GM21723 (cell line): Measurements from ENCODE around the gene ZC3HAV1L.
"Not testable (repeated sequence)": the region's sequence is repeated elsewhere in the genome, so short reads cannot be mapped to it uniquely, and the experiment has no call there.

Experiments
- ATAC-seq: cut with Tn5 transposase; IDR thresholded peaks from one replicate; pipeline ENCODE4 v1.9.1; 2021; ENCODE audit warnings: mild to moderate bottlenecking, moderate library complexity; ENCODE audit not compliant: unreplicated experiment

Gene ZC3HAV1L

DNA sequence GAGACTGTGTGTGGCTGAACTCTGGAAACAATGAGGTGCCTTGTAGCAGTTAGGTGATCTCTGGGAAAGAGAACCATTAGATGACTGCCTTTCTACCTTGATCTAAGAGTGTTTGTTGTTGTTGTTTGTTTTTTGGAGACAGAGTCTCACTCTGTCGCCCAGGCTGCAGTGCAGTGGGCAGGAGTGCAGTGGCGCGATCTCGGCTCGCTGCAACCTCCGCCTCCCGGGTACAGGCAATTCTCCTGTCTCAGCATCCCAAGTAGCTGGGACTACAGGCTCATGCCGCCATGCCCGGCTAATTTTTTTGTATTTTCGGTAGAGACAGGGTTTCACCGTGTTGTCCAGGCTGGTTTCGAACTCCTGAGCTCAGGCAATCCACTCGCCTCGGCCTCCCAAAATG lies 18.8 kb upstream of the ZC3HAV1L start:
- not testable (repeated sequence) for ATAC-seq

- no peak for ATAC-seq
Observed at GRCh38 chr7:139054101-139054500, 18.3 kb upstream of the ZC3HAV1L start.

DNA sequence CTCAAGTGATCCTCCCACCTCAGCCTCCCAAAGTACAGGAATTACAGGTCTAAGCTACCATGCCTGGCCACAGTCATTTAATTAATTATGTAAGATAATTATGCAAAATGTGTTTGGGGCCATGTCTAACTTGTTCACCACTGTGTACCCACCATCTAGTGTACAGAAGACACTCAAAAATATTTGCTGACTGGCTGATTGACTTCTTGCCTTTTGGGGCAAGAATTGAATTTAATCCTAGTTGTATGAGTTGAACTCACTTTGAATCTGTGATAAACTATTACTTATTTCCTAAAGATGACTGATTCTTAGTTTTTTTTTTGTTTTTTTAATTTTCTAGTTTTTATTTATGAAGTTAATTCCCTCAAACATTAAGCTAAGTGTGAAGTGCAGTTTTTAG lies 15.8 kb upstream of the ZC3HAV1L start:
- ATAC-seq, result no peak

GRCh38 chr7:139049936-139050335 lies 14.1 kb upstream of the ZC3HAV1L start:
- ATAC-seq, result no peak

DNA sequence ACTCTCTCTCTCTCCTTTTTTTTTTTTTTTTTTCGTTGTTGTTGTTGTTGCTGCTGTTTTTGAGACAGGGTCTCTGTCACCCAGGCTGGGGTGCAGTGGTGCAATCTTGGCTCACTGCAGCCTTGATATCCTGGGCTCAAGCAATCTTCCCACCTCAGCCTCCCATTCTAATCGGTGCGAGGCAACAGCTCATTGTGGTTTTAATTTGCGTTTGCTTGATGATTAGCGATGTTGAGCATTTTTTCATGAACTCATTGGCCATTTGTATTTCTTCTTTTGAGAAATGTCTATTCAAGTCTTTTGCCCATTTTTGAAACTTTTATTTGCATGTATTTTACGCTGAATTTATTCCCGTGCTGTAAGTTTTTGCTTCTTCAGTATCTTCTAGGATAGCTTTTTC lies 13.3 kb upstream of the ZC3HAV1L start:
- ATAC-seq, result no peak

DNA sequence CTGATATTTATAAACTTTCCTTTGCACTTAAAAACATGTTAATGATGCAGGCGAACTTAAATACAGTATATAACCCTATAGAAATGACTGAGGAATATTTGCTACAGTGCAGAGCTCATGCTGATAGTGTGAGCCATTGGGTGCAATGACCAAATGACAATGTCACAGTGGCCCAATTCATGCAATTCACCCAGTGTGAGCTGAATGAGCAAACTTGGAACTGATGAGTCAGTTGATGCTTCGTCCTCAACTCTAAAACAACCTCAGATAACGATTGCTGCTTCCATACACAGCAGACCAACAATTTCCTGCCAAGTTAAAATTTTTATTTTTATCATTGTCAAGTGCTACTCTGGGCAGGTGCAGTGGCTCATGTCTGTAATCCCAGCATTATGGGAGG lies 12.1 kb upstream of the ZC3HAV1L start:
- no peak for ATAC-seq

GRCh38 chr7:139046143-139046542 lies 10.3 kb upstream of the ZC3HAV1L start:
- ATAC-seq, result no peak

DNA sequence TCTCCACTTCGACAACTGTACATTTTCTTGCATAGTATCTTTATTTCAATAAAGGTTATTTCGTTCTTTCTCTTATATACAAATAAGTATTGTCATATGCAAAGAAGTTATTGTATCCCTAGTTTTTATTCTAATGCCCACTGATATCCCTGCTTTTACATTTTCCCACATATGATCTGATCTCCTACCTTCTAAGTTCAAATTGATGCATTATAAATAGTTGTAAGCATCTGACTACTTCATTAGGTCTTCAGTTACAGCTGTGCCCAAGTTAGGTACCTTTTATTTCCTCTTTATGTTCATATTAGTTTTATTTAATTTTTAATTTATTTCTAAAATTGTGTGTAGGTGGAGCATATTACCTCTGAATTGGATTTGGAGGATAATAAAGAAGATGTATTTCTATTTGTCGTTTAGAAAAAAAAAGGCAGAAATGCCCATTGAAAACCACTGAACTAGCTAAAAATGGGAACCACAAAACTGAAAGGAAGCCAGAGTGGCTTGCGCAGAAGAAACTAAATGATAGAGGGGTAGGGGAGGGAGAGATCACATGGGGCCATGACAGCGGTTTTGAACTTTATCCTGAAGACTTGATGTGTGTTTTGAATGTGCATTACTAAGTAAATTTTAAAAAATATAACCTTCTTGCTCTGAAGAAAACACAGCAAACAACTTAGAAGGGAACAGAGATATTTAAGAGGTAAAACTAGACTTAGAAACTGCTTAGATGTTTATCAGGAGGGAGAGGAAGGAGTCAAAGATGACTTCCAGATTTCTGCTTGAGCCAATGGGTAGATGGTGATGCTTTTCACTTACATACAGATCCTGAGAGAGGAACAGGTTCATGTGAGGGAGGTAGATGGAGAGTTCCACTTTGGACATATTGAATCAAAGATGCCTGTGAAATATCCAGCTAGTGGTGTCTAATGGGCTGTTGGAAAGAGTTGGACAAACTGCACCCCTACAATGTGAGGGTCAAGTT lies 9.3 kb upstream of the ZC3HAV1L start:
- peak; percentile 54 for ATAC-seq

- peak; percentile 53 for ATAC-seq
Observed at GRCh38 chr7:139043823-139044812, 8.3 kb upstream of the ZC3HAV1L start.

- ATAC-seq, result no peak
Observed at GRCh38 chr7:139041378-139042085, 5.7 kb upstream of the ZC3HAV1L start.

GRCh38 chr7:139038691-139039090 lies 2.8 kb upstream of the ZC3HAV1L start:
- ATAC-seq, result no peak

DNA sequence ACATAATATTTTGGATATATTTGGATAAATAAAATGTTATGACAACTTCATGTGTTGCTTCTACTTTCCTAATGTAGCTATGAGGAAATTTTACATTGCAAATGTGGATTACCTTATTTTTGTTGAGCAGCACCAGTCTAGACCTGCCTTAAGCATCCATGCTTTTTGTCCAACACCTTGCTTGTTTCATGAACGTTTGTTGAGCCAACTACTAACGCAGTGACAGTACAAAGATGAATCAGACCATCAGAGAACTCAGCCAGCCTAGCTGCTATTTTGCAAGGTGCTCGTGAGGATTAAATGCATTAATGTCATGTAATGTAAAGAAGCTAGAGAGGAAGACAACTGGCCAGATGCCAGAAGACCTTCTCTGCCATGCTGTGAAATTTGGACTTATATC lies 1.1 kb upstream of the ZC3HAV1L start:
- ATAC-seq, result no peak

GRCh38 chr7:139034855-139035585 lies 822 bp downstream of the ZC3HAV1L start:
- ATAC-seq, result peak; percentile 51

- no peak for ATAC-seq
Observed at GRCh38 chr7:139034336-139034735, 1.5 kb downstream of the ZC3HAV1L start.

GRCh38 chr7:139033346-139034114 lies 2.3 kb downstream of the ZC3HAV1L start:
- no peak for ATAC-seq

DNA sequence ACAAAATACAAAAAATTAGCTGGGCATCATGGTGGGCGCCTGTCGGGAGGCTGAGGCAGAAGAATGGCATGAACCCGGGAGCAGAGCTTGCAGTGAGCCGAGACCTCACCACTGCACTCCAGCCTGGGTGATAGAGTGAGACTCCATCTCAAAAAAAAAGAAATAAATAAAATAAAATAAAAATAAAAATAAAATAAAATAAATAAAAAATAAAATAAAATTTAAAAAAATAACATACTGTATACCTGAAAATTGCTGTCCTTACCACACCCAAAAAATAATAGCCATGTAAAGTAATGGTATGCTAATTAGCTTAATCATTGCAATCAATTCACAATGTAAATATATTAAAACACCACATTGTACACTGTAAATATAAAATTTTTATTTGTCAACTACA lies 3.4 kb downstream of the ZC3HAV1L start:
- no peak for ATAC-seq

GRCh38 chr7:139029353-139029752 lies 6.5 kb downstream of the ZC3HAV1L start:
- ATAC-seq, result no peak

- ATAC-seq, result no peak
Observed at GRCh38 chr7:139026551-139026950, 9.3 kb downstream of the ZC3HAV1L start.

GRCh38 chr7:139025861-139026260 lies 10.0 kb downstream of the ZC3HAV1L start:
- ATAC-seq, result not testable (repeated sequence)
